Colonic mucosa (tissue), 4 donors: ENCODE measurements around the gene PRKN. TPM values are rescaled to one million over a fixed set of nuclear protein-coding genes. Genes with fewer than 3 reads are reported as not detected.

ENCODE experiments used
- DNase-seq: peaks from one replicate; pipeline ENCODE4 v3.0.0-alpha.2; 2020
- H3K27ac ChIP-seq: fragments of 200-600 bp; one replicate; pipeline ENCODE4 v1.8.0; 2021
- H3K27me3 ChIP-seq: fragments of 200-600 bp; one replicate; pipeline ENCODE4 v1.8.0; 2021
- H3K36me3 ChIP-seq: fragments of 200-600 bp; one replicate; pipeline ENCODE4 v1.8.0; 2021
- H3K4me1 ChIP-seq: fragments of 200-600 bp; one replicate; pipeline ENCODE4 v1.8.0; 2021; ENCODE audit warnings: mild to moderate bottlenecking
- H3K4me3 ChIP-seq: fragments of 200-600 bp; one replicate; pipeline ENCODE4 v1.8.0; 2021
- H3K9ac ChIP-seq, 2 donors: one replicate each; pipeline ENCODE4 v1.7.0; 2013; ENCODE audit warnings: control low read depth in 2 of 2, low read depth in 2 of 2, low read length in 2 of 2
- H3K9me3 ChIP-seq: fragments of 200-600 bp; one replicate; pipeline ENCODE4 v1.8.0; 2021
- CTCF ChIP-seq: fragments of 200-600 bp; IDR thresholded peaks from one replicate; pipeline ENCODE4 v1.8.0; 2022; ENCODE audit warnings: antibody characterized with exemption, mild to moderate bottlenecking
- intact Hi-C: fragments of 100-400 bp; cut with DNase I; formaldehyde crosslinking; loops from one replicate; pipeline ENCODE4 v1.14.1; 2022
- total RNA-seq, 2 donors: library from RNA; stranded (reverse); fragmentation: NEBNext Ultra II Directional in 1 of 2; extraction: Animal tissue kit (Norgen Biotek cat#: 25700) in 1 of 2; gene quantifications; one replicate each; pipeline ENCODE4 v1.2.1, GENCODE V29; 2021
- donor health status: healthy.
- donor health status: DM: no; HTN: no; CAD: no.
- donor health status: DM: no; HTN: no; CAD: no.

The PRKN gene
- total RNA-seq, 2 donors from 2014 or later, result 3.7 to 8.1 TPM

- H3K9ac ChIP-seq, result no peak overlapping the region
- H3K4me3 ChIP-seq, result no peak overlapping the region
- H3K9me3 ChIP-seq, result no peaks in the 10 kb centered on the region
- H3K27me3 ChIP-seq, result no peaks in the 10 kb centered on the region
- H3K27ac ChIP-seq, result no peak overlapping the region
- no peak for TF ChIP-seq CTCF
- no peaks in the 10 kb centered on the region for H3K36me3 ChIP-seq
- no peaks in the 10 kb centered on the region for H3K4me1 ChIP-seq
- intact Hi-C loops, result no loop called here
- no peak for DNase-seq
Measured at GRCh38 chr6:161649841-161650240, 1077.7 kb downstream of the PRKN start.

GRCh38 chr6:161649068-161649467 lies 1078.5 kb downstream of the PRKN start:
- no peak for TF ChIP-seq CTCF
- Histone ChIP-seq H3K9me3 (no peaks in the 10 kb centered on the region), H3K9ac (no peak overlapping the region), H3K27ac (no peak overlapping the region), H3K4me1 (no peaks in the 10 kb centered on the region), H3K27me3 (no peaks in the 10 kb centered on the region), H3K4me3 (no peak overlapping the region), H3K36me3 (no peaks in the 10 kb centered on the region)
- intact Hi-C loops, result no loop called here
- no peak for DNase-seq

- Histone ChIP-seq H3K9ac (no peak overlapping the region), H3K9me3 (no peaks in the 10 kb centered on the region), H3K36me3 (no peaks in the 10 kb centered on the region), H3K4me1 (no peaks in the 10 kb centered on the region), H3K27ac (no peak overlapping the region), H3K27me3 (no peaks in the 10 kb centered on the region), H3K4me3 (no peak overlapping the region)
- intact Hi-C loops, result no loop called here
- DNase-seq, result no peak
- TF ChIP-seq CTCF, result no peak
Measured at GRCh38 chr6:161647234-161647633, 1080.3 kb downstream of the PRKN start.

GRCh38 chr6:161644521-161644920 lies 1083.0 kb downstream of the PRKN start:
- intact Hi-C loops, result no loop called here
- no peaks in the 10 kb centered on the region for H3K27me3 ChIP-seq
- H3K9ac ChIP-seq, result no peak overlapping the region
- TF ChIP-seq CTCF, result no peak
- DNase-seq, result no peak
- H3K27ac ChIP-seq, result no peak overlapping the region
- H3K4me1 ChIP-seq, result no peaks in the 10 kb centered on the region
- no peaks in the 10 kb centered on the region for H3K36me3 ChIP-seq
- H3K4me3 ChIP-seq, result no peak overlapping the region
- no peaks in the 10 kb centered on the region for H3K9me3 ChIP-seq

GRCh38 chr6:161641175-161641574 lies 1086.4 kb downstream of the PRKN start:
- no peak overlapping the region for H3K9ac ChIP-seq
- no peaks in the 10 kb centered on the region for H3K27me3 ChIP-seq
- TF ChIP-seq CTCF, result no peak
- no peaks in the 10 kb centered on the region for H3K4me1 ChIP-seq
- H3K9me3 ChIP-seq, result no peaks in the 10 kb centered on the region
- no peak overlapping the region for H3K4me3 ChIP-seq
- no peaks in the 10 kb centered on the region for H3K36me3 ChIP-seq
- DNase-seq, result no peak
- intact Hi-C loops, result no loop called here
- H3K27ac ChIP-seq, result no peak overlapping the region

GRCh38 chr6:161639772-161640171 lies 1087.8 kb downstream of the PRKN start:
- TF ChIP-seq CTCF, result no peak
- no peak for DNase-seq
- Histone ChIP-seq H3K27ac (no peak overlapping the region), H3K36me3 (no peaks in the 10 kb centered on the region), H3K9ac (no peak overlapping the region), H3K4me1 (no peaks in the 10 kb centered on the region), H3K9me3 (no peaks in the 10 kb centered on the region), H3K27me3 (no peaks in the 10 kb centered on the region), H3K4me3 (no peak overlapping the region)
- intact Hi-C loops, result no loop called here
